Ishikawa (cell line): Measurements from ENCODE around the gene ELOVL6.

ENCODE experiments used
- CEBPB ChIP-seq: IDR thresholded peaks from 2 replicates; pipeline ENCODE4 v1.6.1; 2012
- CREB1 ChIP-seq: IDR thresholded peaks from 2 replicates; pipeline ENCODE4 v1.6.1; 2012; ENCODE audit warnings: low read depth
- EGR1 ChIP-seq: IDR thresholded peaks from 2 replicates; pipeline ENCODE4 v1.6.1; 2012
- EP300 ChIP-seq: IDR thresholded peaks from 2 replicates; pipeline ENCODE4 v1.6.1; 2012; ENCODE audit warnings: borderline replicate concordance
- MAX ChIP-seq: IDR thresholded peaks from 2 replicates; pipeline ENCODE4 v1.6.1; 2012
- NFIC ChIP-seq: IDR thresholded peaks from 2 replicates; pipeline ENCODE4 v1.6.1; 2012
- RAD21 ChIP-seq: IDR thresholded peaks from 2 replicates; pipeline ENCODE4 v1.6.1; 2012; ENCODE audit warnings: low read depth
- REST ChIP-seq: IDR thresholded peaks from 2 replicates; pipeline ENCODE4 v1.6.1; 2012; ENCODE audit warnings: low read depth, mild to moderate bottlenecking
- TEAD4 ChIP-seq: IDR thresholded peaks from 2 replicates; pipeline ENCODE4 v1.6.1; 2012
- YY1 ChIP-seq: IDR thresholded peaks from 2 replicates; pipeline ENCODE4 v1.6.1; 2012; ENCODE audit warnings: low read depth
- ZBTB7A ChIP-seq: IDR thresholded peaks from 2 replicates; pipeline ENCODE4 v1.6.1; 2012; ENCODE audit warnings: low read depth

- TF ChIP-seq EGR1 (no peak), CREB1 (no peak), NFIC (no peak), CEBPB (no peak), YY1 (no peak), EP300 (no peak), MAX (no peak), TEAD4 (no peak), REST (no peak), RAD21 (no peak), ZBTB7A (no peak)
These were observed 73.7 kb downstream of the ELOVL6 start for GRCh38 chr4:110124711-110125110.
